HUDEP-2 (cell line): ENCODE measurements around the gene GUK1.
"Not testable (repeated sequence)": the region's sequence is repeated elsewhere in the genome, so short reads cannot be mapped to it uniquely, and the experiment has no call there.

Experiments used
- DNase-seq, 76 experiments: peaks; one replicate each; lab custom pipeline; 2025; ENCODE audit not compliant: unreplicated experiment in 76 of 76; lab: John Stamatoyannopoulos, UW

Gene GUK1

DNA sequence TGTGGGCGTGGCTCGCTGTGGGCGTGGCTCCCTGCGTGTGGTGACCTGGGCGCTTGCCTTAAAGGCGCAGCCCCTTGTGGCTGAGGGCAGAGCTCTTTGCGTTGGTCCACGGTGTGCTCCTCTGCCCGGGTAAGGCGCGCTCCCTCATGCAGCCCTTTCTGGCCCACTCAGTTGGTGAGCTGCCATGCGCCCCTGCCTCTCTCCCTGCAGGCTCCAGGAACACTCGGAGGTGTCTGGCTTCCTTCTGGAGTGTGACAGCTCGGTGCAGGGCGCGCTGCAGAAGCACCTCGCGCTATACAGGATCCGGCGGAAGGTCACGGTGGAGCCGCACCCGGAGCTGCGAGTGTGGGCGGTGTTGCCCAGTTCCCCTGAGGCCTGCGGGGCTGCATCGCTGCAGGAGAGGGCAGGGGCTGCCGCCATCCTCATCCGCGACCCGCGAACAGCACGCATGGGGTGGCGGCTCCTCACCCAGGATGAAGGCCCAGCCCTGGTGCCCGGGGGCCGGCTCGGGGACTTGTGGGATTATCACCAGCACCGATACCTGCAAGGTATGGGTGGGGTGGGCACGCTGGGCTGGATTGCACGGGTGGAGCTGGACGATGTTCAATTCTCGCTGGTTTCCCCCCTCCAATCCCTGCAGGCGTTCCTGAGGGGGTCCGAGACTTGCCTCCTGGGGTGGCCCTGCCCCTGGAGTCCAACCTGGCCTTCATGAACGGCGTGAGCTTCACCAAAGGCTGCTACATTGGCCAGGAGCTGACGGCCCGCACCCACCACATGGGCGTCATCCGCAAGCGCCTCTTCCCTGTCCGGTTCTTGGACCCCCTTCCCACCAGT is 34.6 kb downstream of the GUK1 start:
- peak in 9 of 76 experiments; percentile 8 to 76 (median 17) for DNase-seq

- DNase-seq: no peak
Observed at GRCh38 chr1:228175316-228176023, 35.4 kb downstream of the GUK1 start.

DNA sequence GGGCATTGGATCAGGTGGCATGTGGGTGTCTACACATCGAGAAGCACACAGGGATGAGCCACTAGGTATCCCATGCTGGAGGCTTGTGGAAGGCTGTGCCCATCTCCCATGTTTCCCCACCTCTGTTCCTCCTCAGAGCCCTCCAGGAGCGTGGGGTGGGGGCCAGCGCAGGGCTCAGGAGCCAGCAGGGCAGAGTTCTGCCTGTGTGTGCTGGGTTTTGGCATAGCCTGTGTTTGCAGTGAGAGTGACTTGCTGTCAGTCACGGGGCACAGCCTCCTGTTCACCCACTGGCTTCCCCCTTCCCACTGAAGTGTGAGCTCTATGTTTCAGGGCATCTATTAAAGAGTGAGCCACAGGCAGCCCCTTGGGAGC is 35.9 kb downstream of the GUK1 start:
- DNase-seq: no peak

DNA sequence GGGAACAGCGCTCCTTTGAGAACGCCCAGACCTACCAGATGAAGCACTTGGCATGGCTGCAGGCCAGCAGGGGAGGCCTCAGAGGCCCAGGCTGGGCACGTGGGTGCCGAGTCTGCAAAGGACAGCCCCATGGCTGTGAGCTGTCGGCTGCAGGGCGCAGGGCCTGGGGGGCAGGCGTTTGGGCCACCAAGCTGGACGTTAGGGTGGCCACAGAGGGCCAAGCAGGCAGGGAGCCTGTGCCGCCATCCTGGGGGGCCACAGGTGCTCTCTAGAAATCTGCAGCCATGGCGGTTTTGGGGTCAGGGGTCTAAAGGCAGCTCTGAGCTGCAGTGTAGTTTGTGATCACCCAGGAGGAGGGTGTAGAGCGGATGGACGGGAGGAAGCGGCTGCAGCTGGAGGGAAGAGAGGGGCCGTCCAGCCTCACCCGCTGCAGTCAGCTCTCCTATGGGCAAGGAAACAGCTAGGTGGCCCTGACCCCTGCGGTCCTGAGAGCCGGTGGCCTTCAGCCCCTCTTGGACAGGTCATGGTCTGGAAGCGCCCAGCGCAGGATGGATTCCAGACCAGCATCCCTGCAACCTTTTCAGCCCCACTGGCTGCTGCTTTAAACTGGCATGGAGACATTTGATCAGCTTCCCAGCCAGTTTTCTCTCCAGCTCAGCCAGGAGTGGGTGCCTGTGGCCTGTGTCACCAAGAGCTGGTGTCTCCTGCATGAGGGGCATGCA is 36.5 kb downstream of the GUK1 start:
- DNase-seq: no peak

- no peak for DNase-seq
Observed at GRCh38 chr1:228177183-228177475, 37.0 kb downstream of the GUK1 start.

DNA sequence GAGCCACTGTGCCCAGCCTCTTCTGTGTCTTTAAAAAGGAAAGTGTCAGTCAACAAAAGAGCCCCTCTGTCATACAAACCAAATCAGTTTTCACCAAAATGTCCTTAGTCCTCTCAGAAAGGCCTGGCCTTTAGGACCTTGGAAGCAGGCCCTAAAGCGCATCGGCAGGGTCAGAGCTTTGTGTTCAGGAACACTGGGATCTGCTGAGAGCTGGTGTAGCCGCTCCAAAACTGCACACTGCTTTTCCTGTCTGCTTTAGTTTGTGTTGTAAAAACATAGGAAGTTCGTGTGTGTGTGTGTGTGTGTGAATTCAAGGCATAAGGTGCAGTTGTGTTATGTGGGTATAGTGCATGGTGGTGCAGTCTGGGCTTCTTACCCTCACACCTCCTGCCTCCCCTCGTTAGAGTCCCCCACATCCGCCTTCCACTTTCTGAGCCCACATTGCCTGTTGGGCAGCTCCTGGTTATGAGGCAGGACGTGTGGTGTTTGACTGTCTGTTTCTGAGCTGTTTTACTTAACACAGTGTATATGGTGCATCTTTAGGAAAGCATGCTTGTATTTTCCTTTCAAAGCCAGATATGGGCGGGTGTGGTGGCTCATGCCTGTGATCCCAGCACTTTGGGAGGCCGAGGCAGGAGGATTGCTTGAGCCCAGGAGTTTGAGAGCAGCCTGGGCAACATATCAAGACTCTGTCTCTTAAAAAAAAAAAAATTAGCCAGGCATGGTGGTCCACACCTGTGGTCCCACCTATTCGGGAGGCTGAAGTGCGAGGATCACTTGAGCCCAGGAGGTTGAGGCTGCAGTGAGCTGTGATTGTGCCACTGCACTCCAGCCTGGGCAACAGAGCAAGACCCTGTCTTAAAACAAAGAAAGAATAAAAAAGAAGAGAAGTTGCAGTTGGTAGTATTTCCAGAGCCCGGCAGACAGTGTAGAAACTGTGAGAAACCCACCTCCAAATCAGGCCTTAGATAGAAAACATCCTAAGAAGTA is 37.9 kb downstream of the GUK1 start:
- no peak for DNase-seq

- DNase-seq: peak in 75 of 76 experiments; percentile 21 to 93 (median 77)
Observed at GRCh38 chr1:228178737-228179684, 38.9 kb downstream of the GUK1 start.

GRCh38 chr1:228180271-228180958 is 40.3 kb downstream of the GUK1 start:
- peak in 5 of 76 experiments; percentile 3 to 28 (median 19) for DNase-seq

- no peak for DNase-seq
Observed at GRCh38 chr1:228180959-228181644, 41.0 kb downstream of the GUK1 start.

DNA sequence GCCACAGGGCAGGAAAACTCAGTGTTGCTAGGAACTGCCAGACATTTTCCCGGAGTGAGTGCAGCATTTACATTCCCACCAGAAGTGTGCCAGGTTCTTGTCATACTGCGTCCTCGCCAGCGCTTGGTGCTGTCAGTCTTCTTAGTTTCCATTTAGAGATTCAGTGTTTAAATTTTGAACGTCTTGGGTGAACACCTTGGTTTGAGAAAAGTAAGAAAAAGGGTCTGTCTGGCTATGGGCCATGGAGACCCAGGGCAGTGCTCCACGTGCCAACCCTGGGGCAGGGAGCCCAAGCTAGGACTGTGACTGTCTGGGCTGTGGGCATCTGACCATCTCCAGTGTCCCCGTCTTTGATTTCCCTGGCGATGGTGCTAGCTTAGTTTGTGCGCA is 41.6 kb downstream of the GUK1 start:
- no peak for DNase-seq

GRCh38 chr1:228182296-228183030 is 42.4 kb downstream of the GUK1 start:
- DNase-seq: no peak

DNA sequence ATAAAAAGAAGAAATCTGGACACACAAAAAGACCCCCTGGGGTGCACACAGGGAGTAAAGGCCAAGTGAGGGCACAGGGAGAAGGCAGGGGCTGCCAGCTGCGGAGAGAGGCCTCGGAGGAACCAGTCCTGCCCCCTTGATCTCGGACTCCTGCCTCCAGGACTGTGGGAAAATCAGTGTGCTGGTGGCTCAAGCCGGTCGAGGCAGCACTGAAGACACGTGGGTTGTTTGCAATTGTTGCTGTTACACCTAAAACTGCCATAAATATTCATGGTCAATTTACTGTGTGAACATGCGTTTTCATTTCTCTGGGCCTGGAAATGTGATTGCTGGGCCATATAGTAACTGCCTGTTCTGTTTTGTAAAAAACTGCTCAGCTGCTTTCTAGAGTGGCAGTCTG is 44.1 kb downstream of the GUK1 start:
- no peak for DNase-seq

DNA sequence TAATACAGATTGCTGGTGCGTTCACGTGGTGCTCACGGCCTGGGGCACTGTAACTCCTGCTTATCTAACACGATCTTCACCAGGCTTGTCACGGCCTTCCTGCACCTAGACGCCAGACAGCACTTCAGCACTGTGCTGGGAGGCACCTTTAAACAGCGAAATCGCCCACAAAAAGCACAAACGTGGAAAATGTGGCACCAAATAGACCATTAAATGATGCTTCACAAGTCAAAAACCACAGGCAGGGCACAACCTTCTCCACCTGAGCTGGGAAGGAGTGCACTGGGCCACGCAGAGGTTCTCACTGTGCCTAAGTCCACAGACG is 45.5 kb downstream of the GUK1 start:
- DNase-seq: no peak

GRCh38 chr1:228188249-228188648 is 48.2 kb downstream of the GUK1 start:
- not testable (repeated sequence) for DNase-seq

DNA sequence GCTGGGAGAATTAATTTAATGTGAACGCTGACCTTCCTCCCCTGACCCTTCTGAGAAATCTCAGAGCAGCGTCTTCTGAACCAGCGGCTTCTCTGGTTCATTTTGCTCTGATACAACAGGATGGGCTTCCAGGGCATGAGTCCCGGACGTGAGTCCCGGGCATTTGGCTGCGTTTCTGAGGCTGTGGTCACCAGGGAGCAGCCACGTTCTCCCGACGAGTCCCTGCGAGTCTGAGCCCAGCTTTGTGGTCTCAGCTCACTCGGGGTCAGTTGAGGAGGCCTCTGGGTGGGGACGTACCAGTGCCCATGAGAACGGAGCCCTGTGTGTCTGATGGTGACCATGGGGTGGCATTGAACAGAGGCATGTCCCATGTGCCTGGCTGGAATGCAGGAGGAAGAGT is 50.1 kb downstream of the GUK1 start:
- no peak for DNase-seq

GRCh38 chr1:228190778-228191177 is 50.7 kb downstream of the GUK1 start:
- no peak for DNase-seq

GRCh38 chr1:228194436-228194835 is 54.4 kb downstream of the GUK1 start:
- no peak for DNase-seq
